ENCODE measurements around the gene LAMP1. TPM values are rescaled to one million over a fixed set of nuclear protein-coding genes. Genes with fewer than 3 reads are reported as not detected.
A peak's percentile ranks its signal among the peaks of the same experiment; 100 is the strongest.
"Not testable (repeated sequence)": the region's sequence is repeated elsewhere in the genome, so short reads cannot be mapped to it uniquely, and the experiment has no call there.

Gene LAMP1
- total RNA-seq = 100 to 1,000 TPM; 154 to 233 (median 197) TPM
- long read RNA-seq, partial matches to known transcripts = 1 of 4 reads
- long read RNA-seq, other reads (novel, unspliced or antisense) = 3 of 4 reads

GRCh38 chr13:113296823-113297369 is at the start of gene LAMP1:
LAMP1 (plus strand) TSS chr13:113297239; CDS start chr13:113297435, 196 bp downstream.
- under 1% methylated on average over 31 of the region's 74 CpGs for WGBS (ENCODE audit: insufficient coverage, low coverage, low lambda C conversion rate, missing lambda C conversion rate)
- H3K36me3 ChIP-seq = no peaks in the 10 kb centered on the region
- intact Hi-C loops (cut with DNase I) = no loop called here
- peak; percentile 69 for TF ChIP-seq POLR2A (IDR thresholded peaks at IDR 0.05)
- TF ChIP-seq, protein P1, sequence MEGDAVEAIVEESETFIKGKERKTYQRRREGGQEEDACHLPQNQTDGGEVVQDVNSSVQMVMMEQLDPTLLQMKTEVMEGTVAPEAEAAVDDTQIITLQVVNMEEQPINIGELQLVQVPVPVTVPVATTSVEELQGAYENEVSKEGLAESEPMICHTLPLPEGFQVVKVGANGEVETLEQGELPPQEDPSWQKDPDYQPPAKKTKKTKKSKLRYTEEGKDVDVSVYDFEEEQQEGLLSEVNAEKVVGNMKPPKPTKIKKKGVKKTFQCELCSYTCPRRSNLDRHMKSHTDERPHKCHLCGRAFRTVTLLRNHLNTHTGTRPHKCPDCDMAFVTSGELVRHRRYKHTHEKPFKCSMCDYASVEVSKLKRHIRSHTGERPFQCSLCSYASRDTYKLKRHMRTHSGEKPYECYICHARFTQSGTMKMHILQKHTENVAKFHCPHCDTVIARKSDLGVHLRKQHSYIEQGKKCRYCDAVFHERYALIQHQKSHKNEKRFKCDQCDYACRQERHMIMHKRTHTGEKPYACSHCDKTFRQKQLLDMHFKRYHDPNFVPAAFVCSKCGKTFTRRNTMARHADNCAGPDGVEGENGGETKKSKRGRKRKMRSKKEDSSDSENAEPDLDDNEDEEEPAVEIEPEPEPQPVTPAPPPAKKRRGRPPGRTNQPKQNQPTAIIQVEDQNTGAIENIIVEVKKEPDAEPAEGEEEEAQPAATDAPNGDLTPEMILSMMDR (IDR thresholded peaks at IDR 0.05) = no peak
- H3K27ac ChIP-seq = peak within 1 kb of the TSS; percentile 67 to 86 (median 82)
- peak within 1 kb of the TSS; percentile 87 to 97 (median 97) for H3K4me3 ChIP-seq
- ATAC-seq = peak; percentile 74 to 84 (median 82)
- peaks cover 0 to 37% (median 13%) of the 10 kb centered on the region in 4 donors for H3K4me1 ChIP-seq
- peak; percentile 97 to 98 (median 98) for DNase-seq
- no peaks in the 10 kb centered on the region for H3K9me3 ChIP-seq
- H3K27me3 ChIP-seq = no peaks in the 10 kb centered on the region

- DNase-seq = no peak
- TF ChIP-seq, protein P1 (IDR thresholded peaks at IDR 0.05) = no peak
- TF ChIP-seq POLR2A (IDR thresholded peaks at IDR 0.05) = no peak
These were observed 44.4 kb upstream of the LAMP1 start for GRCh38 chr13:113252516-113253095.

GRCh38 chr13:113257908-113258307 is 39.1 kb upstream of the LAMP1 start:
- H3K9me3 ChIP-seq; H3K27me3 ChIP-seq; H3K4me3 ChIP-seq; ATAC-seq; H3K4me1 ChIP-seq; intact Hi-C loops (cut with DNase I); DNase-seq; H3K27ac ChIP-seq: not testable (repeated sequence)
- WGBS (ENCODE audit: insufficient coverage, low coverage, low lambda C conversion rate, missing lambda C conversion rate) = 98% methylated on average over 6 of the region's 6 CpGs
- peaks cover 0 to 75% (median 28%) of the 10 kb centered on the region in 4 donors for H3K36me3 ChIP-seq

More at GRCh38 chr13:113252516-113253095, 44.4 kb upstream of the LAMP1 start:
- H3K4me3 ChIP-seq = no peak overlapping the region
- peaks cover 0 to 91% (median 27%) of the 10 kb centered on the region in 4 donors for H3K36me3 ChIP-seq
- no peaks in the 10 kb centered on the region for H3K4me1 ChIP-seq
- ATAC-seq = peak in 1 of 4 donors; percentile 24
- H3K9me3 ChIP-seq = no peaks in the 10 kb centered on the region
- 73% methylated on average over 4 of the region's 11 CpGs for WGBS (ENCODE audit: insufficient coverage, low coverage, low lambda C conversion rate, missing lambda C conversion rate)
- intact Hi-C loops (cut with DNase I) = no loop called here
- H3K27ac ChIP-seq = no peak overlapping the region
- H3K27me3 ChIP-seq = no peaks in the 10 kb centered on the region

DNA sequence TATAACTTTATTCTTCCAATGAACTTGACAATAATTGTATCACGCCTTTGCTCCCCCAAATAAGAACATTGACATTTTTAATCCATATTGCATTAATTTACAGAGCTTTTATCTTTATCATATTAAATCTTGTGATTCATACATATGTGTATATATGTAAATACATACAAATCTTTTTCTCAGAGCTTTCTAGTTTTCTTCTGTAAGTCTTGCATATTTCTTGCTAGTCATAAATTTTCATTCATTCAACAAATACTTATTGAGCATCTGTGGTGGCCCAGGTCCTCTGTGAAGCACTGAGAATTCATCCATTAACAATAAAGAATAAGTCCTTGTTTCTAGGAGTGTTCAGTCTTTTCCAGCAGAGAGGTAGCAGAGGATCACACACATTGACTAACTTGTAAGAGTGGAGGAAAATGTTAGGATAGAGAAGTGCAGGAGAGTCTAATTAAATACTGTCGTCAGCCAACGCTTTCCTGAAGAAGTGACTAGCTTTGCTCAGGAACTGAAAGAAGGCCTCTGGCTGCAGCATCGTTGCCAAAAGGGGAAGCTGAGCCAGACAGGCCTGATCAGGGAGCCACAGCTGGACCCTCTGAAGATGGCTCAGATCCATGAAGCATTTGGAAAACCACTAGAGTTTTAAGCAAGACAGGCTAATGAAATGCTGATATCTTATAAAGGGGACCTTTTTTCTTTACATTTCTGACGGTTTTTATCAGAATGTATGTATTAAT is 38.6 kb upstream of the LAMP1 start:
- ATAC-seq = peak in 2 of 4 donors; percentile 18 to 44
- peaks cover 0 to 73% (median 27%) of the 10 kb centered on the region in 4 donors for H3K36me3 ChIP-seq

More for the DNA sequence above, 38.6 kb upstream of the LAMP1 start:
- Histone ChIP-seq H3K9me3 (no peaks in the 10 kb centered on the region), H3K4me3 (no peak overlapping the region), H3K27me3 (no peaks in the 10 kb centered on the region), H3K4me1 (no peaks in the 10 kb centered on the region), H3K27ac (no peak overlapping the region)
- intact Hi-C loops (cut with DNase I) = no loop called here
- WGBS (ENCODE audit: insufficient coverage, low coverage, low lambda C conversion rate, missing lambda C conversion rate) = 93% methylated on average over 5 of the region's 5 CpGs
- peak in 1 of 3 donors; percentile 12 for DNase-seq
- TF ChIP-seq, protein P1 (IDR thresholded peaks at IDR 0.05) = no peak
- TF ChIP-seq POLR2A (IDR thresholded peaks at IDR 0.05) = no peak

Data from right lobe of liver (tissue), 6 donors.